ENCODE measurements around the gene HECTD3.

DNA sequence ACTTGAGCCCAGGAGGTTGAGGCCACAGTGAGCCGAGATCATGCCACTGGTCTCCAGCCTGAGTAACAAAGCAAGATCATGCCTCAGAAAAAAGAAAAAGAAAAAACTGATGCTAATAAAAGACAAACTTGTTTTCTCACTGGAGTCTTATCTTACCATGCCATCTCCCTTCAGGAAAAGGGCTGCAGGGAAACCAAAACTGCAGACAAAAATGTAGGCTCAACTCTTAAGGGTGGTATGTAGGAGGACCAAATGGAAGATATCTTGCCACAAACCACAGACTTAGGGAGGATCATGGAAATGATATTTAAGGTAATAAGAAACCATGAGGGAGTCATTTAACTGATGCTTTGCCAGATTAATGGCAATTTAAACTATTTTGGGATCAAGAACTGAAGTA, 33.8 kb upstream of the HECTD3 start:
- TF ChIP-seq GATA3 (IDR thresholded peaks at IDR 0.05; ENCODE audit: low read depth, low read length) (no peak), GATA2 (IDR thresholded peaks at IDR 0.05; ENCODE audit: low read depth, low read length) (no peak)
